IMR-90 (cell line): Measurements from ENCODE around the gene S100A3. TPM values are rescaled to one million over a fixed set of nuclear protein-coding genes. Genes with fewer than 3 reads are reported as not detected.

Source experiments
- ATAC-seq: fragments of 200-7000 bp; cut with Tn5 transposase; 2 replicates; pipeline ENCODE4 v1.9.1; 2020; ENCODE audit warnings: low read depth, mild to moderate bottlenecking, moderate library complexity
- BruUV-seq: library from RNA; stranded (reverse); fragments of 400-500 nt; replicated peaks from 2 replicates; lab custom pipeline; 2021; lab: Mats Ljungman, UMichigan
- CTCF ChIA-PET: fragments of 300-600 bp; formaldehyde crosslinking; extraction: SDS; loops from one replicate; lab custom pipeline; 2021; ENCODE audit warnings: antibody characterized with exemption; lab: Yijun Ruan, JAX
- POLR2A ChIA-PET: fragments of 300-600 bp; sonication (Branson Sonifier 250); formaldehyde crosslinking; loops from one replicate; lab custom pipeline; 2022; ENCODE audit warnings: antibody characterized with exemption; ENCODE audit not compliant: unreplicated experiment; lab: Charles Lee
- DNase-seq: peaks from one replicate; pipeline ENCODE4 v3.0.0; 2013
- H2AFZ ChIP-seq: replicated peaks from 2 replicates; pipeline ENCODE3; 2013; ENCODE audit warnings: low read length, mild to moderate bottlenecking; ENCODE audit not compliant: poor library complexity
- H2AK5ac ChIP-seq: 2 replicates; pipeline ENCODE4 v1.6.1; 2013; ENCODE audit warnings: low read depth, low read length, inconsistent platforms
- H2AK9ac ChIP-seq: replicated peaks from 2 replicates; pipeline ENCODE3; 2013; ENCODE audit warnings: mild to moderate bottlenecking, low read depth, low read length, moderate library complexity; ENCODE audit not compliant: poor library complexity
- H2BK120ac ChIP-seq: 2 replicates; pipeline ENCODE4 v1.6.1; 2013; ENCODE audit warnings: low read depth, low read length, inconsistent platforms
- H2BK15ac ChIP-seq: 3 replicates; pipeline ENCODE4 v1.6.1; 2013; ENCODE audit warnings: low read depth, low read length, inconsistent platforms
- H2BK20ac ChIP-seq: 2 replicates; pipeline ENCODE4 v1.6.1; 2013; ENCODE audit warnings: low read depth, mild to moderate bottlenecking, inconsistent platforms, low read length, moderate library complexity
- H2BK5ac ChIP-seq: 2 replicates; pipeline ENCODE4 v1.6.1; 2013; ENCODE audit warnings: mild to moderate bottlenecking, low read depth, low read length, inconsistent platforms; ENCODE audit not compliant: poor library complexity, severe bottlenecking
- H3K14ac ChIP-seq: replicated peaks from 2 replicates; pipeline ENCODE4 v1.6.1; 2013; ENCODE audit warnings: low read depth, low read length, inconsistent platforms
- H3K18ac ChIP-seq: 2 replicates; pipeline ENCODE4 v1.6.1; 2013; ENCODE audit warnings: low read depth, low read length, control low read depth
- H3K23ac ChIP-seq: 2 replicates; pipeline ENCODE4 v1.6.1; 2013; ENCODE audit warnings: low read depth, low read length, inconsistent platforms
- H3K27ac ChIP-seq: 2 replicates; pipeline ENCODE4 v1.5.1; 2013; ENCODE audit warnings: mild to moderate bottlenecking, control low read depth, low read length; ENCODE audit not compliant: insufficient read depth
- H3K27me3 ChIP-seq: 2 replicates; pipeline ENCODE4 v1.6.1; 2013; ENCODE audit warnings: low read length; ENCODE audit not compliant: control insufficient read depth, insufficient read depth
- H3K36me3 ChIP-seq: 2 replicates; pipeline ENCODE4 v1.6.1; 2013; ENCODE audit warnings: low read length, mixed read lengths; ENCODE audit not compliant: control insufficient read depth, insufficient read depth
- H3K4ac ChIP-seq: 2 replicates; pipeline ENCODE4 v1.6.1; 2013; ENCODE audit warnings: low read depth, low read length, inconsistent platforms
- H3K4me1 ChIP-seq: 2 replicates; pipeline ENCODE4 v1.6.1; 2013; ENCODE audit warnings: low read length, mixed read lengths; ENCODE audit not compliant: control insufficient read depth, insufficient read depth
- H3K4me2 ChIP-seq: 2 replicates; pipeline ENCODE4 v1.6.1; 2013; ENCODE audit warnings: low read depth, mild to moderate bottlenecking, control low read depth, low read length, moderate library complexity
- H3K4me3 ChIP-seq: 2 replicates; pipeline ENCODE4 v1.5.1; 2013; ENCODE audit warnings: low read depth, mild to moderate bottlenecking, control low read depth, low read length, moderate library complexity; ENCODE audit not compliant: insufficient read depth
- H3K56ac ChIP-seq: 2 replicates; pipeline ENCODE4 v1.6.1; 2013; ENCODE audit warnings: low read length, inconsistent platforms; ENCODE audit not compliant: insufficient read depth; ENCODE audit errors: extremely low read depth
- H3K79me1 ChIP-seq, 2 experiments: 2 replicates each; pipeline ENCODE4 v1.6.1; 2013; ENCODE audit warnings: low read length in 2 of 2, inconsistent platforms in 1 of 2, low read depth in 1 of 2
- H3K9ac ChIP-seq: 2 replicates; pipeline ENCODE4 v1.6.1; 2013; ENCODE audit warnings: low read depth, low read length, control low read depth
- H3K9me1 ChIP-seq: 2 replicates; pipeline ENCODE4 v1.6.1; 2013; ENCODE audit warnings: low read length, inconsistent platforms; ENCODE audit not compliant: insufficient read depth
- H3K9me3 ChIP-seq: 2 replicates; pipeline ENCODE4 v1.6.1; 2013; ENCODE audit warnings: low read length; ENCODE audit not compliant: control insufficient read depth, insufficient read depth
- H4K20me1 ChIP-seq: 2 replicates; pipeline ENCODE4 v1.6.1; 2013; ENCODE audit warnings: low read length, inconsistent platforms; ENCODE audit not compliant: insufficient read depth
- H4K5ac ChIP-seq: 2 replicates; pipeline ENCODE4 v1.6.1; 2013; ENCODE audit warnings: mild to moderate bottlenecking, low read depth, low read length, control low read depth
- H4K8ac ChIP-seq, 2 experiments: 2 replicates each; pipeline ENCODE4 v1.6.1; 2013; ENCODE audit warnings: low read depth in 2 of 2, low read length in 2 of 2, control low read depth in 1 of 2, inconsistent platforms in 1 of 2
- H4K91ac ChIP-seq: 2 replicates; pipeline ENCODE4 v1.6.1; 2013; ENCODE audit warnings: low read depth, low read length, inconsistent platforms; ENCODE audit not compliant: insufficient read depth
- BHLHE40 ChIP-seq: fragments of 150-350 bp; IDR thresholded peaks from 2 replicates; pipeline ENCODE4 v1.6.1; 2016; ENCODE audit warnings: mild to moderate bottlenecking, low read depth, low read length
- CEBPB ChIP-seq: IDR thresholded peaks from 2 replicates; pipeline ENCODE4 v1.6.1; 2012; ENCODE audit warnings: low read depth, low read length, improper control_type of control experiment
- CHD1 ChIP-seq: IDR thresholded peaks from 2 replicates; pipeline ENCODE4 v1.6.1; 2012; ENCODE audit warnings: low read depth, low read length, improper control_type of control experiment
- FOS ChIP-seq: fragments of 150-350 bp; IDR thresholded peaks from 2 replicates; pipeline ENCODE4 v1.6.1; 2016; ENCODE audit warnings: low read depth, low read length
- NFE2L2 ChIP-seq: fragments of 150-350 bp; IDR thresholded peaks from 2 replicates; pipeline ENCODE4 v1.6.1; 2016; ENCODE audit warnings: low read depth, mild to moderate bottlenecking, low read length
- RAD21 ChIP-seq: IDR thresholded peaks from 2 replicates; pipeline ENCODE4 v1.6.1; 2012; ENCODE audit warnings: low read length, improper control_type of control experiment
- RCOR1 ChIP-seq: IDR thresholded peaks from 2 replicates; pipeline ENCODE4 v1.6.1; 2012; ENCODE audit warnings: mild to moderate bottlenecking, low read length, improper control_type of control experiment; ENCODE audit not compliant: insufficient replicate concordance
- WGBS, 2 experiments: methylation state at CpG; one replicate each; pipeline versions ENCODE4 v1.1.5 to v1.1.7; 2013; ENCODE audit warnings: missing lambda C conversion rate in 2 of 2; ENCODE audit not compliant: insufficient read length in 1 of 2; ENCODE audit errors: extremely low coverage in 2 of 2; 5-methylcytosine and 5-hydroxymethylcytosine counted together
- dilution Hi-C: fragments of 300-500 bp; cut with HindIII; formaldehyde crosslinking; loops from one replicate; pipeline ENCODE4 v1.14.3; 2018; ENCODE audit warnings: low sequenced_read_pairs; ENCODE audit not compliant: unreplicated experiment
- in situ Hi-C: fragments of 300-500 bp; cut with MboI; formaldehyde crosslinking; loops from 3 replicates; pipeline ENCODE4 v1.14.3; 2019; ENCODE audit warnings: low sequenced_read_pairs, inconsistent platforms, mixed read lengths
- intact Hi-C: fragments of 100-400 bp; cut with micrococcal nuclease; formaldehyde crosslinking; loops from 2 replicates; pipeline ENCODE4 v1.10.0; 2022
- polyA plus RNA-seq, 3 experiments: library from polyadenylated mRNA; depleted of rRNA; stranded (reverse); fragments of >200 nt; gene quantifications; 2 replicates each; pipeline ENCODE4 v1.2.3, GENCODE V29; 2012; ENCODE audit warnings: low replicate concordance in 1 of 3
- total RNA-seq: library from RNA; depleted of rRNA; stranded (reverse); fragments of >200 nt; gene quantifications from 2 replicates; pipeline ENCODE4 v1.2.3, GENCODE V29; 2012
- TF ChIP-seq, protein P1 (sequence below): fragments of 150-350 bp; IDR thresholded peaks from 2 replicates; pipeline ENCODE4 v1.6.1; 2016; ENCODE audit warnings: low read depth, mild to moderate bottlenecking, low read length, moderate library complexity, borderline replicate concordance
- TF ChIP-seq, protein P2 (sequence below): fragments of 150-350 bp; IDR thresholded peaks from 2 replicates; pipeline ENCODE4 v1.6.1; 2017; ENCODE audit warnings: mild to moderate bottlenecking, antibody characterized with exemption, low read length, low read depth

Gene S100A3
- total and polyA plus RNA-seq, 2 of the 4 experiments (the other 2 are of a cell fraction), result 2.9 to 4.5 TPM

DNA sequence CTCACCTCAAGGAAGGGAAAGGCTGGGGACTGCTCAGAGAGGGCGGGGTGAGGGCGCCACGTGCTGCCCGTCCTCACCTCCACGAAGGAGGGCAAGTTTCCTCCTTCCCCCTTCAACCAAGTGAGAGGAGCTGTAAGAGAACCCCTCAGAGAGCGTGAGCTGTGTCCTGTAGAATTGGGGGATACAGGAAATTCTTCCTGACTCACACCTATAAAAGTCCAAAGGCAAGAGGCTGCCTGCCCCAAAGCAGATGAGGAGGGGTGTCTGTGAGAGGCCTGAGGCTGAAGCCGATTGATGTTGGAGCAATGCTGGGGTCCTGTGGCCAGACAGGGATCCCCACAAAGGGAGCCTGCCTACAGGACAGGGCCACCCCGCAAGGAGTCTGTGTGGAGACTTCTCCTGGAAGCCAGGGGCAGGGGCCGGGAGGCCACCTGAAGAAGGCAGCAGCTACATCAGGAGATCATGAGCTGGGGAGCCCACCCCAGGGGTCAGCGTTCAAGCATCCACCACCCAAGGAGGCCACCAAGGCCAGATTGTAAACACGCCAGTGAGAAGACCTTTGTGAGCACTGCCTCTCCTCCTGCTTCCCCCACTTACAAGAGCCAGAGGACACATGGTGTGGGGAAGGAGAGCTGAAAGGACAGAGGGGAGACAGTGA, 41.0 kb downstream of the S100A3 start (continued):
- TF ChIP-seq, protein P1, sequence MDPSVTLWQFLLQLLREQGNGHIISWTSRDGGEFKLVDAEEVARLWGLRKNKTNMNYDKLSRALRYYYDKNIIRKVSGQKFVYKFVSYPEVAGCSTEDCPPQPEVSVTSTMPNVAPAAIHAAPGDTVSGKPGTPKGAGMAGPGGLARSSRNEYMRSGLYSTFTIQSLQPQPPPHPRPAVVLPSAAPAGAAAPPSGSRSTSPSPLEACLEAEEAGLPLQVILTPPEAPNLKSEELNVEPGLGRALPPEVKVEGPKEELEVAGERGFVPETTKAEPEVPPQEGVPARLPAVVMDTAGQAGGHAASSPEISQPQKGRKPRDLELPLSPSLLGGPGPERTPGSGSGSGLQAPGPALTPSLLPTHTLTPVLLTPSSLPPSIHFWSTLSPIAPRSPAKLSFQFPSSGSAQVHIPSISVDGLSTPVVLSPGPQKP, result no peak

DNA sequence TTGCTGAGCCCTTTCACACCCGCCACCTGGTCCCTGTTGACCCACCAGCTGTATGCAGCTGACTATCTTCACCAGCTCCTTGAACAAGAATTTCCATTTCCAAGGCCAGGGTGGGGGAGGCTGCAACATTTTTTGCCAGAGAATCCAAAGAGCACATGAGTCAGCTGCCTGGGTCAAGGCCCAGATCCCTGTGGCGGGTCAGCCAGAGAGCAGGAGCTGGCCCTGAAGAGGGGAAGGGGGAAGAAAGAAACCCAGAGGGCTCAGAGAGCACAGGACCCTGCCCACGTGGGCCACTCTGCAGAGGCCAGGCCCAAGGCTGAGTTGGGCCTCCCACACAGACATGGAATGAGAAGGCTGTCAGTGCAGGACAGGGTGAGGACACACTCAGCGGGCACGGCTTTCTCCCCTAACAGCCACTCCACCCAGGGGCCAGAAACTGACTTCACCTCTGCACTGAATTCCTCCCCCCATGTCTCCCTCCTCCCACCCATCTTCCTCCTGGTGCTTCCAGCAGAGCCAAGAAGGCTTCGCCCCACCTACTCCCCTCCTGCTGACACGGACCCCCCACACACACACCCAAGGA, 42.1 kb downstream of the S100A3 start:
- Histone ChIP-seq H3K79me1 (peaks cover 0 to 4% of the 10 kb centered on the region in 2 experiments; a peak in 1 of 4 replicates), H3K27ac (peak overlapping the region; percentile 91), H3K4ac (peak overlapping the region; percentile 86), H2BK5ac (peak overlapping the region; percentile 54), H3K56ac (peak overlapping the region; percentile 36), H2BK15ac (peak overlapping the region; percentile 54; the same call in 2 of the 3 replicates), H4K8ac (peak overlapping the region; percentile 79 to 82), H2BK20ac (peak overlapping the region; percentile 86), H2AK5ac (peak overlapping the region; percentile 98), H2AFZ (peak overlapping the region; percentile 86), H3K9ac (peak overlapping the region; percentile 23), H2AK9ac (peak overlapping the region; percentile 91), H3K36me3 (no peaks in the 10 kb centered on the region), H4K91ac (peak overlapping the region; percentile 81), H2BK120ac (peak overlapping the region; percentile 85), H4K5ac (peak overlapping the region; percentile 27; the same call in 1 of the 2 replicates), H3K27me3 (no peaks in the 10 kb centered on the region; the same call in 1 of the 2 replicates), H3K18ac (peak overlapping the region; percentile 46; the same call in 1 of the 2 replicates), H4K20me1 (no peaks in the 10 kb centered on the region), H3K9me1 (peaks cover 12% of the 10 kb centered on the region), H3K4me1 (peaks cover 23% of the 10 kb centered on the region), H3K4me3 (no peak overlapping the region), H3K23ac (peak overlapping the region; percentile 35), H3K14ac (peak overlapping the region; percentile 55), H3K9me3 (no peaks in the 10 kb centered on the region), H3K4me2 (peak overlapping the region; percentile 51)
- 0% methylated on average over 1 of the region's 7 CpGs; no CpG with 5 or more reads in 1 of the 2 experiments for WGBS, 2 experiments
- in situ Hi-C loops, result loop anchor here (5.0 kb wide), 1 partner anchor 240 kb away; no protein-coding TSS in a partner anchor
- BruUV-seq, result no TSS peak
- ChIA-PET CTCF (interaction anchor here (0.9 to 2.4 kb wide), 5 partner anchors 11 to 121 kb away, joined by 3 to 11 read pairs (median 4); partner anchors contain the start of genes S100A1 and S100A13), POLR2A (interaction anchor here (1.1 kb wide), 1 partner anchor 111 kb away, joined by 3 read pairs; no protein-coding TSS in a partner anchor)
- dilution Hi-C loops, result no loop called here
- peak; percentile 91 for DNase-seq
- intact Hi-C loops, result loop anchor here (10.0 kb wide), 1 partner anchor 478 kb away; the partner anchor contains the start of gene RAB13
- peak; percentile 86 for ATAC-seq
- TF ChIP-seq CEBPB (0 out of 2 replicates have a peak, but pooled peaks have one; percentile 22), CHD1 (no peak), FOS (peak; percentile 48), RCOR1 (no peak), NFE2L2 (no peak), BHLHE40 (peak; percentile 42; the same call in 1 of the 2 replicates), RAD21 (0 out of 2 replicates have a peak, but pooled peaks have one; percentile 12)
- TF ChIP-seq, protein P2, sequence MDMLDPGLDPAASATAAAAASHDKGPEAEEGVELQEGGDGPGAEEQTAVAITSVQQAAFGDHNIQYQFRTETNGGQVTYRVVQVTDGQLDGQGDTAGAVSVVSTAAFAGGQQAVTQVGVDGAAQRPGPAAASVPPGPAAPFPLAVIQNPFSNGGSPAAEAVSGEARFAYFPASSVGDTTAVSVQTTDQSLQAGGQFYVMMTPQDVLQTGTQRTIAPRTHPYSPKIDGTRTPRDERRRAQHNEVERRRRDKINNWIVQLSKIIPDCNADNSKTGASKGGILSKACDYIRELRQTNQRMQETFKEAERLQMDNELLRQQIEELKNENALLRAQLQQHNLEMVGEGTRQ, result no peak
- TF ChIP-seq, protein P1, result no peak
